ENCODE measurements around the gene NLGN1.

The NLGN1 gene

DNA sequence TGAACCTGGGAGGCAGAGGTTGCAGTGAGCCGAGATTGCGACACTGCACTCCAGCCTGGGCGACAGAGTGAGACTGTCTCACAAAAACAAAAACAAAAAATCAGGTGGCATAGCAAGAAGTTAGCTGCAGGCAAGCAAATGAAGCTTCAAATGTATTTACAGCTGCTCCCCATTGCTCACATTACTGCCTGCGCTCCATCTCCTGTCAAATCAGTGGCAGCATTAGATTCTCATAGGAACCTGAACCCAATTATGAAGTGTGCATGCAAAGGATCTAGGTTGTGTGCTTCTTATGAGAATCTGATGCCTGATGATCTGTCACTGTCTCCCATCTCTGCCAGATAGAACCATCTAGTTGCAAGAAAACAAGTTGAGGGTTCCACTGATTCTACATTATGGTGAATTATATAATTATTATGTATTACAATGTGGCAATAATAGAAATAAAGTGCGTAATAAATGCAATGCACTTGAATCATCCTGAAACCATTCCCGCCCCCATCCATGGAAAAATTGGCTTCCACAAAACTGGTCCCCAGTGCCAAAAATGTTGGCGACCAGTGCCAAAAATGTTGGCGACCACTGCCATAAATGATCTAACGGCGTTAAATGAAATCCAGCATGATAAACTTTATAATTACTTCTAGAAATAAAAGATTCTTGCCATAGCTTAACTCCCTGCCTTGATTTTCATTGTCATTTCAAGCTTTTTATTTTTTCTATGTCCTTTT is 844.9 kb downstream of the NLGN1 start:
- H3K27me3 ChIP-seq (ENCODE audit: insufficient read depth, low read length), result no peaks in the 10 kb centered on the region
- no peak overlapping the region for H3K9ac ChIP-seq (ENCODE audit: low read depth, low read length)
- no peaks in the 10 kb centered on the region for H3K36me3 ChIP-seq (ENCODE audit: insufficient read depth, low read length)
- WGBS, result 95% methylated on average over 10 of the region's 10 CpGs
- no peak overlapping the region for H3K4me3 ChIP-seq (ENCODE audit: low read length)
- H3K27ac ChIP-seq (ENCODE audit: low read depth, low read length), result no peak overlapping the region
- no peaks in the 10 kb centered on the region for H3K4me1 ChIP-seq (ENCODE audit: insufficient read depth, low read length)
- H3K9me3 ChIP-seq (ENCODE audit: insufficient read depth, low read depth, low read length), result no peaks in the 10 kb centered on the region

DNA sequence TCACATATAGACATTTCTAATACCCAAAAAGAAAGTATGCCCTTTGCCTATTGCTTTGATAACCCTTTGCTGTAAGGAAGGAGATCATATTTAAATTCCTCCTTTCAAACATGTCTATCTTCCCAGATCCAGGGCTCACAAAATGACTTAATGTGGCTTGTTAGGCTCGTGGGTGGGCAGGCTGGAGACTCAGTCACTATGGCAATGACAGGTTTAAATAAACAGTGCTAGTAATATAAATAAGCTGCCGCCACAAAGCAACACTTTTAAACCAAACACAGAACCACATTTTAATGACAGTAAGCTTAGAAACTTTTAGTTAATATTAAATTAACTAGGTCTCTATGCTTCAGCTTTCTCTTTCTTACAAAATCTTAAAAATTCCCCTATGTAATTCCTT is 845.6 kb downstream of the NLGN1 start:
- no peaks in the 10 kb centered on the region for H3K4me1 ChIP-seq (ENCODE audit: insufficient read depth, low read length)
- 60% methylated on average over 1 of the region's 2 CpGs for WGBS
- no peaks in the 10 kb centered on the region for H3K9me3 ChIP-seq (ENCODE audit: insufficient read depth, low read depth, low read length)
- H3K27me3 ChIP-seq (ENCODE audit: insufficient read depth, low read length), result no peaks in the 10 kb centered on the region
- H3K4me3 ChIP-seq (ENCODE audit: low read length), result no peak overlapping the region
- no peak overlapping the region for H3K27ac ChIP-seq (ENCODE audit: low read depth, low read length)
- H3K9ac ChIP-seq (ENCODE audit: low read depth, low read length), result no peak overlapping the region
- H3K36me3 ChIP-seq (ENCODE audit: insufficient read depth, low read length), result no peaks in the 10 kb centered on the region

DNA sequence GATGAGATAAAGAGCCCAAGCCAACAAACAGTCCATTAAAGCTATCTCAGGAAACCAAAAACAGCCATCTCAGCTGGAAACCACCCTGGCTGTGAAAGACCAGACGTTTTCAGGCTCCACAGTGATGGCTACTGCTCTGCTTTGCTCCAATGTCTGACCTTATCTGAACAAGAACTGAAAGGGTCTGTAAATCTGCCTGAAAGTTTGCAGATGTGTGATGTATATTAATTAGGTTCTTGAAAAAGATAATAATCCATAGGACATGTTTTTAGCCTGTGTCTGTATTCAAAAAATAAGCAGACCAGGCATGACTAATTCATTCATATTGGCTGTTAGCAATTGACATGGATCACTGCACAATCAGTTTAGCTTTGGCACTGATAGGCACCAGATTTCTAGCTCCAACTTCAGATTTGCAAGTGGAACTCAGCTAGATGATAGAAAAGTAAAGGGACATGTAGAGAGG is 850.2 kb downstream of the NLGN1 start:
- no peak overlapping the region for H3K9ac ChIP-seq (ENCODE audit: low read depth, low read length)
- no peaks in the 10 kb centered on the region for H3K9me3 ChIP-seq (ENCODE audit: insufficient read depth, low read depth, low read length)
- no peak overlapping the region for H3K27ac ChIP-seq (ENCODE audit: low read depth, low read length)
- H3K36me3 ChIP-seq (ENCODE audit: insufficient read depth, low read length), result no peaks in the 10 kb centered on the region
- 57% methylated on average over 1 of the region's 1 CpG for WGBS
- H3K4me1 ChIP-seq (ENCODE audit: insufficient read depth, low read length), result no peaks in the 10 kb centered on the region
- no peaks in the 10 kb centered on the region for H3K27me3 ChIP-seq (ENCODE audit: insufficient read depth, low read length)
- no peak overlapping the region for H3K4me3 ChIP-seq (ENCODE audit: low read length)

DNA sequence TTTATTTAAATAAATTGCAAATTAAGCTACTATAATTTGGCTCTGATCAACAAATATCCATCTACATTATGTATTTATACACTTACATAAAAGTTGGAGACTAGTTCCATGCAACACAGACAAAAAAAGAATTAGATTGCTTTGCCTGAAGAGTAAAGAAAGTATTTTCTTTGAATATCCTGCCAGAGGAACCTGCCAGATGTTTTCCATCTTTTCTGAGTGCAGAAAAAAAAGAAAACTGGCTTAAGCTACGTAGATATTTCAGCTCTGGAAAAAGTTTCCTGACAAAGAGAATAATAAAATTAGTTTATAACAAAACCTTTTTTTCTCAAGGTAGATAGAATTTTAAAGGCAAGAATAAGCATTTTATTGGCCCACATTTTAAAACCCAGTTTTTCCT is 854.1 kb downstream of the NLGN1 start:
- 82% methylated on average over 1 of the region's 1 CpG for WGBS
- H3K9ac ChIP-seq (ENCODE audit: low read depth, low read length), result no peak overlapping the region
- H3K27me3 ChIP-seq (ENCODE audit: insufficient read depth, low read length), result no peaks in the 10 kb centered on the region
- H3K9me3 ChIP-seq (ENCODE audit: insufficient read depth, low read depth, low read length), result no peaks in the 10 kb centered on the region
- H3K4me3 ChIP-seq (ENCODE audit: low read length), result no peak overlapping the region
- H3K36me3 ChIP-seq (ENCODE audit: insufficient read depth, low read length), result no peaks in the 10 kb centered on the region
- H3K4me1 ChIP-seq (ENCODE audit: insufficient read depth, low read length), result peaks cover 3% of the 10 kb centered on the region; the same call in 1 of the 2 replicates
- H3K27ac ChIP-seq (ENCODE audit: low read depth, low read length), result no peak overlapping the region

DNA sequence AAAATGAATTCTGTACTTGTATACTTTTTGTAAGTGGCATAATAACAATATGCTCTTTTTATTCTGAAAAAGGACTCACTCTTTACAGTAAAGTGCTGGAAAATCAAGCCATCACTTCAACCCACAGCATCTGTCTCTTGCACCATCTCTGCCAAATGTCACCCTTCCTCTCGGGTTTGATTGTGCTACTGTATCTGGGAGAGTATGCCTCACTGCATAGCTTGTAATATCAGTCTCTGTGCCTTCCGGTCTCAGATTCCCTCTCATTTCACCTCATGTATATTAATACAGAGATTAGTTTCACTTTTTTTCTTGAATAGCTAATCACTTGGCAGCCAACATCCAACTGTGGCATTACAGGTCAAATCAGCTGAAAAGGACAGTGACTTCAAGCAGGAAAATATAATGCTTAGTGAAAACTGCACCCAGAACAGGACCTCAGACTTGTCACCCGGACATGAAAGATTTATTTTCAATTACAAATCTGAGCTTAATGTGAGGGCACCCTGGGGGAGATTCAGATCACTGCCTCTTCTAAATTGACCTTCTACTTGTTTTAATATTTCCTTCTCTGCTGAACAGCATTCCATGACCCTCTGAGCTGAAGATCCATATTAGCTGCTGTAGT is 855.8 kb downstream of the NLGN1 start:
- H3K4me3 ChIP-seq (ENCODE audit: low read length), result no peak overlapping the region
- WGBS, result 87% methylated on average over 3 of the region's 3 CpGs
- peaks cover 3% of the 10 kb centered on the region; the same call in 1 of the 2 replicates for H3K9me3 ChIP-seq (ENCODE audit: insufficient read depth, low read depth, low read length)

DNA sequence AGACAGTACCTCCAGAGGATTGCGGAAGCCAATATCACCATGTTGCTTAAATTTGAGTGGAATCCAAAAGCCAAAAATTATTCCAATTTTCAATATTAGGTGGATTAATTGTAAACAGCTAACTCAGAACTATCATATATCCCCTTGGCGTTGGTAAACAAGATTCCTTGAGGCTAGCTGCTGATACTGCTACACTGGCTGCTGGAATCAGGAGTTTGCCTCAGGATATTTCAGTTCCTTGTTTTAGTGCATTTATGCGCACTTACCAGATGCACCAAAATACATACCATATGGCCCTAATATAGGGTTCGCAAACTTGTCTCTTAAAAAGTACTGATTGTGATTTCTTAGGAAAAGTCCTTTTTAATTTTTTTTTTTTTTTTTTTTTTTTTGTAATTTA is 856.4 kb downstream of the NLGN1 start:
- Histone ChIP-seq H3K27ac (ENCODE audit: low read depth, low read length) (no peak overlapping the region), H3K27me3 (ENCODE audit: insufficient read depth, low read length) (no peaks in the 10 kb centered on the region), H3K9ac (ENCODE audit: low read depth, low read length) (no peak overlapping the region), H3K36me3 (ENCODE audit: insufficient read depth, low read length) (no peaks in the 10 kb centered on the region), H3K9me3 (ENCODE audit: insufficient read depth, low read depth, low read length) (peaks cover 3% of the 10 kb centered on the region; the same call in 1 of the 2 replicates), H3K4me3 (ENCODE audit: low read length) (no peak overlapping the region), H3K4me1 (ENCODE audit: insufficient read depth, low read length) (peaks cover 3% of the 10 kb centered on the region; the same call in 1 of the 2 replicates)
- 96% methylated on average over 3 of the region's 4 CpGs for WGBS

More for the DNA sequence above, 855.8 kb downstream of the NLGN1 start:
- Histone ChIP-seq H3K27me3 (ENCODE audit: insufficient read depth, low read length) (no peaks in the 10 kb centered on the region), H3K27ac (ENCODE audit: low read depth, low read length) (no peak overlapping the region), H3K4me1 (ENCODE audit: insufficient read depth, low read length) (peaks cover 3% of the 10 kb centered on the region; the same call in 1 of the 2 replicates), H3K36me3 (ENCODE audit: insufficient read depth, low read length) (no peaks in the 10 kb centered on the region), H3K9ac (ENCODE audit: low read depth, low read length) (no peak overlapping the region)

DNA sequence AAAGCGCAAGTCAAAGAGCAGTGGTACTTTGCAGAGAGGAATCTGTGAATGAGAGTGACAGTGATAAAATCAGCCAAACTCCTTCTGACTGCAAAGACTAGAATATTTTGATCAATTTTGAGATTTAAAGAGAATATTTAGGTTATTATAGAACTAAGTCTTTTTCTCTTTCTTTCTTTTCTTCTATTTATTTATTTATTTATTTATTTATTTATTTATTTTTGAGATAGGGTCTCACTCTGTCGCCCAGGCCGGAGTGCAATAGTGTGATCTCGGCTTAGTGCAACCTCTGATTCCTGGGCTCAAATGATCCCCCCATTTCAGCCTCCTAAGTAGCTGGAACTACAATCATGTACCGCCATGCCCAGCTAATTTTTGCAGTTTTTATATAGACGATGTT is 857.9 kb downstream of the NLGN1 start:
- no peak overlapping the region for H3K9ac ChIP-seq (ENCODE audit: low read depth, low read length)
- peaks cover 3% of the 10 kb centered on the region; the same call in 1 of the 2 replicates for H3K4me1 ChIP-seq (ENCODE audit: insufficient read depth, low read length)
- no peaks in the 10 kb centered on the region for H3K27me3 ChIP-seq (ENCODE audit: insufficient read depth, low read length)
- H3K27ac ChIP-seq (ENCODE audit: low read depth, low read length), result no peak overlapping the region
- H3K36me3 ChIP-seq (ENCODE audit: insufficient read depth, low read length), result no peaks in the 10 kb centered on the region
- no peak overlapping the region for H3K4me3 ChIP-seq (ENCODE audit: low read length)
- WGBS, result 78% methylated on average over 5 of the region's 6 CpGs
- peaks cover 3% of the 10 kb centered on the region; the same call in 1 of the 2 replicates for H3K9me3 ChIP-seq (ENCODE audit: insufficient read depth, low read depth, low read length)

DNA sequence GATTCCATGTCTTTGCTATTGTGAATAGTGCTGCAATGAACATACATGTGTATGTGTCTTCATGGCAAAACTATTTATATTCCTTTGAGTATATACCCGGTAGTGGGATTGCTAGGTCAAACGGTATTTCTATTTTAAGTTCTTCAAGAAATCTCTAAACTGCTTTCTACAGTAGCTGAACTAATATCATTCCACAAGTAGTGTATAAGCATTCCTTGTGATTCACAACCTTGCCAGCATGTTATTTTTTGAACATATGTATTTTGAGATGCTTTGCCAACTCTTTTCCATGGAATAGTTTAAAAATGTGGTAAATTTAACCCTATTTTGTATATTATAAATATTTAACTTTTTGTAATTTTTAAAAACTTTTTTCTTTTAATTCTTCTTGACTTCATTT is 868.9 kb downstream of the NLGN1 start:
- H3K4me1 ChIP-seq (ENCODE audit: insufficient read depth, low read length), result no peaks in the 10 kb centered on the region
- no peak overlapping the region for H3K9ac ChIP-seq (ENCODE audit: low read depth, low read length)
- no peaks in the 10 kb centered on the region for H3K9me3 ChIP-seq (ENCODE audit: insufficient read depth, low read depth, low read length)
- H3K27me3 ChIP-seq (ENCODE audit: insufficient read depth, low read length), result no peaks in the 10 kb centered on the region
- 100% methylated on average over 2 of the region's 2 CpGs for WGBS
- H3K36me3 ChIP-seq (ENCODE audit: insufficient read depth, low read length), result no peaks in the 10 kb centered on the region
- no peak overlapping the region for H3K27ac ChIP-seq (ENCODE audit: low read depth, low read length)
- no peak overlapping the region for H3K4me3 ChIP-seq (ENCODE audit: low read length)

DNA sequence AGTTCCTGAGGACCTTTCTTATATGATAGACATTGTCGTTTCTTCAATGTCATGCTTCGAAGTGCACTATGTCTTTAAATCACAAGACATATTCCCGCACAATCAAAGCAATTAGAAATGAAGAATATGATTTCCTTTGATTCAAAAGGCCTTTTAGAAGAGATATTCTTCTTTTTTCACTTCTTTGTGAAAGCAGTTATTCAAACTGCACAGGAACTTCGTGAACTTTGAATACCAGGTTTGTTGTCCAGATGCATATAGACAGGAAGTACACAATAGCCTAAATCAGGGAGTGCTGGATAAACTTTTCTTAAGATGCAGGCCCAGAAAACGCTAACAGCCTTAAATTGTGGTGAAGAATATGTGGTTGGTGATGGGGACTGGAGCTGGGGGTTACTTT is 870.5 kb downstream of the NLGN1 start:
- no peak overlapping the region for H3K9ac ChIP-seq (ENCODE audit: low read depth, low read length)
- 91% methylated on average over 4 of the region's 5 CpGs for WGBS
- H3K27me3 ChIP-seq (ENCODE audit: insufficient read depth, low read length), result no peaks in the 10 kb centered on the region
- no peak overlapping the region for H3K27ac ChIP-seq (ENCODE audit: low read depth, low read length)
- no peaks in the 10 kb centered on the region for H3K4me1 ChIP-seq (ENCODE audit: insufficient read depth, low read length)
- no peak overlapping the region for H3K4me3 ChIP-seq (ENCODE audit: low read length)
- H3K36me3 ChIP-seq (ENCODE audit: insufficient read depth, low read length), result no peaks in the 10 kb centered on the region
- no peaks in the 10 kb centered on the region for H3K9me3 ChIP-seq (ENCODE audit: insufficient read depth, low read depth, low read length)

DNA sequence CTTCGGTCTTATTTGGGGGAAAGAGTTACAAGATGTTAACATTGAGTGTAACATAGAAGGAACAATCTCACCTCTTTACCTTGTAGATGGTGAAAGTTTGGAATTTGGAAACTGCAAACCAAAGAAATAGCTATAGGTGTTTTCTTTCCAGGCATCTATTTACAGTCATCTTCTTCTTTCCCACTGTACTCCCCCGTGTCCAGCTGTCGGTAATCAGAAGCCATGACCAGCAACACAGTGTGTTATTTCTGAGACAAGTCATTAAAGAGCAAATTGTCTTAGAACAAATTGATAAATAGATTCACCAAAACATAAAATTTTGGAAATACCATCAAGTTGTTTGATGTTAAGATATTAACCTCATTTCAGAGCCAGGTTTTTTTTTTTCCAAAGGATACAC is 871.0 kb downstream of the NLGN1 start:
- Histone ChIP-seq H3K36me3 (ENCODE audit: insufficient read depth, low read length) (no peaks in the 10 kb centered on the region), H3K4me1 (ENCODE audit: insufficient read depth, low read length) (no peaks in the 10 kb centered on the region), H3K9ac (ENCODE audit: low read depth, low read length) (no peak overlapping the region), H3K4me3 (ENCODE audit: low read length) (no peak overlapping the region), H3K27me3 (ENCODE audit: insufficient read depth, low read length) (no peaks in the 10 kb centered on the region), H3K27ac (ENCODE audit: low read depth, low read length) (no peak overlapping the region), H3K9me3 (ENCODE audit: insufficient read depth, low read depth, low read length) (no peaks in the 10 kb centered on the region)
- WGBS, result 100% methylated on average over 2 of the region's 3 CpGs

DNA sequence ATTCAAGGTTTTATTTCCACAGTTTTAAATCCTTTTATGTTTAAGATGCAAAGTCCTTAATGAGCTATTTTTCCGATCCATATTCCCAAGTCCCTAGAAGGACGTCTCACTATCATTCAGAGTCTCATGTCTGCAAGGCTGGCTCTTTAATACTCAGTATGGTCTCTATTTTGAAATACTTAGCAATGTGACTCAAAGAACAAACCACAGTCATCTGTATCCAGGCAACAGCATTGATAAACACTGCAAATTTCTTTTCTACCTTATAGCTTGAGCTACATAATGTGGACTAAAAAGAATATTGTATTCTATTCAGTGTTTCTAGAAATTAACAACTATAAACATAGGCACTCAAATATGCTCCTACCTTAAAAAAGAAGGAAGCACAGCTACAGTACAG is 873.3 kb downstream of the NLGN1 start:
- Histone ChIP-seq H3K27me3 (ENCODE audit: insufficient read depth, low read length) (no peaks in the 10 kb centered on the region), H3K9me3 (ENCODE audit: insufficient read depth, low read depth, low read length) (no peaks in the 10 kb centered on the region), H3K36me3 (ENCODE audit: insufficient read depth, low read length) (no peaks in the 10 kb centered on the region), H3K4me1 (ENCODE audit: insufficient read depth, low read length) (peaks cover 8% of the 10 kb centered on the region), H3K27ac (ENCODE audit: low read depth, low read length) (no peak overlapping the region), H3K9ac (ENCODE audit: low read depth, low read length) (no peak overlapping the region), H3K4me3 (ENCODE audit: low read length) (no peak overlapping the region)
- 94% methylated on average over 2 of the region's 2 CpGs for WGBS

Data from HUES64 (cell line).